ENCODE data around the gene ADGRL3. TPM values are rescaled to one million over a fixed set of nuclear protein-coding genes. Genes with fewer than 3 reads are reported as not detected.

ADGRL3 gene
- total and polyA plus RNA-seq, 2 donors (not counting 1 experiment from before 2014, with no cell fraction given) = not detected

- no peak overlapping the region for H2AFZ ChIP-seq (ENCODE audit: insufficient read depth, low read depth, low read length, poor library complexity, severe bottlenecking)
Measured at GRCh38 chr4:61217222-61217621, 17.1 kb downstream of the ADGRL3 start.

GRCh38 chr4:61220556-61220955 is 20.4 kb downstream of the ADGRL3 start:
- POLR2A ChIA-PET = no interaction called here
- Histone ChIP-seq H4K20me1 (ENCODE audit: control insufficient read depth, insufficient read depth, low read length, poor library complexity, severe bottlenecking) (no peaks in the 10 kb centered on the region), H2AFZ (ENCODE audit: insufficient read depth, low read depth, low read length, poor library complexity, severe bottlenecking) (no peak overlapping the region), H3K79me2 (ENCODE audit: control insufficient read depth, insufficient read depth, low read length) (no peaks in the 10 kb centered on the region), H3K36me3 (replicated peaks in 1 of 2; ENCODE audit: control extremely low read depth in 1 of 2, control insufficient read depth in 1 of 2, extremely low read depth in 1 of 2, insufficient read depth in 2 of 2, low read length in 1 of 2) (no peaks in the 10 kb centered on the region), H3K9me3 (ENCODE audit: control extremely low read depth in 1 of 3, control insufficient read depth in 2 of 3, insufficient read depth in 1 of 3, low read length in 2 of 3) (peaks cover 0 to 6% (median 0%) of the 10 kb centered on the region in 3 donors), H3K4me3 (ENCODE audit: control extremely low read depth in 1 of 5, extremely low read depth in 1 of 5, insufficient read depth in 1 of 5, low read depth in 2 of 5, low read length in 4 of 5) (no peak overlapping the region), H3K27me3 (replicated peaks in 1 of 4; ENCODE audit: control extremely low read depth in 1 of 4, control insufficient read depth in 3 of 4, insufficient read depth in 4 of 4, low read length in 3 of 4) (no peaks in the 10 kb centered on the region), H3K27ac (ENCODE audit: low read length in 2 of 2) (no peak overlapping the region), H3K9ac (ENCODE audit: low read length) (no peak overlapping the region), H3K4me1 (ENCODE audit: control insufficient read depth in 2 of 2, insufficient read depth in 2 of 2, low read length in 2 of 2) (no peaks in the 10 kb centered on the region), H3K4me2 (replicated peaks; ENCODE audit: low read depth, low read length, poor library complexity, severe bottlenecking) (no peak overlapping the region)
- Mint-ChIP-seq H3K4me1 (no peaks in the 10 kb centered on the region), H3K27ac (no peak overlapping the region), H3K9me3 (ENCODE audit: insufficient read depth) (no peaks in the 10 kb centered on the region), H3K27me3 (no peaks in the 10 kb centered on the region), H3K4me3 (no peak overlapping the region)
- WGBS (ENCODE audit: insufficient coverage) = no CpG with 5 or more reads among the region's 2 CpGs
- TF ChIP-seq CTCF (IDR thresholded peaks at IDR 0.05) (no peak), EZH2 (IDR thresholded peaks at IDR 0.05; ENCODE audit: borderline replicate concordance, insufficient read depth, low read depth, low read length, poor library complexity, severe bottlenecking) (no peak)
- CTCF ChIA-PET = no interaction called here
- intact Hi-C loops (cut with micrococcal nuclease) = no loop called here
- ATAC-seq (ENCODE audit: low read depth) (no peak), DNase-seq (no peak)

More at GRCh38 chr4:61217222-61217621, 17.1 kb downstream of the ADGRL3 start:
- Histone ChIP-seq H3K27me3 (replicated peaks in 1 of 4; ENCODE audit: control extremely low read depth in 1 of 4, control insufficient read depth in 3 of 4, insufficient read depth in 4 of 4, low read length in 3 of 4) (no peaks in the 10 kb centered on the region), H3K27ac (ENCODE audit: low read length in 2 of 2) (no peak overlapping the region), H3K36me3 (replicated peaks in 1 of 2; ENCODE audit: control extremely low read depth in 1 of 2, control insufficient read depth in 1 of 2, extremely low read depth in 1 of 2, insufficient read depth in 2 of 2, low read length in 1 of 2) (no peaks in the 10 kb centered on the region), H3K4me3 (ENCODE audit: control extremely low read depth in 1 of 5, extremely low read depth in 1 of 5, insufficient read depth in 1 of 5, low read depth in 2 of 5, low read length in 4 of 5) (no peak overlapping the region), H3K9ac (ENCODE audit: low read length) (no peak overlapping the region), H3K79me2 (ENCODE audit: control insufficient read depth, insufficient read depth, low read length) (no peaks in the 10 kb centered on the region), H3K4me1 (ENCODE audit: control insufficient read depth in 2 of 2, insufficient read depth in 2 of 2, low read length in 2 of 2) (no peaks in the 10 kb centered on the region), H3K9me3 (ENCODE audit: control extremely low read depth in 1 of 3, control insufficient read depth in 2 of 3, insufficient read depth in 1 of 3, low read length in 2 of 3) (peaks cover 0 to 4% (median 0%) of the 10 kb centered on the region in 3 donors), H4K20me1 (ENCODE audit: control insufficient read depth, insufficient read depth, low read length, poor library complexity, severe bottlenecking) (no peaks in the 10 kb centered on the region), H3K4me2 (replicated peaks; ENCODE audit: low read depth, low read length, poor library complexity, severe bottlenecking) (no peak overlapping the region)
- no peaks in the 10 kb centered on the region for H3K4me1 Mint-ChIP-seq
- H3K27ac Mint-ChIP-seq = no peak overlapping the region
- TF ChIP-seq CTCF (IDR thresholded peaks at IDR 0.05) (no peak), EZH2 (IDR thresholded peaks at IDR 0.05; ENCODE audit: borderline replicate concordance, insufficient read depth, low read depth, low read length, poor library complexity, severe bottlenecking) (no peak)
- ChIA-PET POLR2A (no interaction called here), CTCF (no interaction called here)
- H3K9me3 Mint-ChIP-seq (ENCODE audit: insufficient read depth) = no peaks in the 10 kb centered on the region
- intact Hi-C loops (cut with micrococcal nuclease) = no loop called here
- no peak overlapping the region for H3K4me3 Mint-ChIP-seq
- ATAC-seq (ENCODE audit: low read depth) = no peak
- WGBS (ENCODE audit: insufficient coverage) = no CpG with 5 or more reads among the region's 1 CpG
- DNase-seq = no peak
- no peaks in the 10 kb centered on the region for H3K27me3 Mint-ChIP-seq

Data from B cell (primary cell).